HG03066 (cell line): Measurements from ENCODE around the gene KHDRBS2.

Experiments
- ATAC-seq: cut with Tn5 transposase; IDR thresholded peaks from one replicate; pipeline ENCODE4 v1.9.1; 2021; ENCODE audit warnings: low read depth; ENCODE audit not compliant: unreplicated experiment

The KHDRBS2 gene

GRCh38 chr6:61649845-61650244, 636.2 kb downstream of the KHDRBS2 start:
- ATAC-seq: no peak

GRCh38 chr6:61640463-61640862, 645.6 kb downstream of the KHDRBS2 start:
- no peak for ATAC-seq
